GM12874 (cell line): ENCODE results near the gene LZTS2.

Source experiments
- TF ChIP-seq, protein P1 (sequence below): IDR thresholded peaks from 2 replicates; pipeline ENCODE4 v1.5.1; 2011; ENCODE audit warnings: low read depth, mild to moderate bottlenecking, control low read depth, low read length, moderate library complexity; ENCODE audit not compliant: insufficient read depth

LZTS2 gene

GRCh38 chr10:100968062-100968736 is 31.4 kb upstream of the LZTS2 start:
- TF ChIP-seq, protein P1, sequence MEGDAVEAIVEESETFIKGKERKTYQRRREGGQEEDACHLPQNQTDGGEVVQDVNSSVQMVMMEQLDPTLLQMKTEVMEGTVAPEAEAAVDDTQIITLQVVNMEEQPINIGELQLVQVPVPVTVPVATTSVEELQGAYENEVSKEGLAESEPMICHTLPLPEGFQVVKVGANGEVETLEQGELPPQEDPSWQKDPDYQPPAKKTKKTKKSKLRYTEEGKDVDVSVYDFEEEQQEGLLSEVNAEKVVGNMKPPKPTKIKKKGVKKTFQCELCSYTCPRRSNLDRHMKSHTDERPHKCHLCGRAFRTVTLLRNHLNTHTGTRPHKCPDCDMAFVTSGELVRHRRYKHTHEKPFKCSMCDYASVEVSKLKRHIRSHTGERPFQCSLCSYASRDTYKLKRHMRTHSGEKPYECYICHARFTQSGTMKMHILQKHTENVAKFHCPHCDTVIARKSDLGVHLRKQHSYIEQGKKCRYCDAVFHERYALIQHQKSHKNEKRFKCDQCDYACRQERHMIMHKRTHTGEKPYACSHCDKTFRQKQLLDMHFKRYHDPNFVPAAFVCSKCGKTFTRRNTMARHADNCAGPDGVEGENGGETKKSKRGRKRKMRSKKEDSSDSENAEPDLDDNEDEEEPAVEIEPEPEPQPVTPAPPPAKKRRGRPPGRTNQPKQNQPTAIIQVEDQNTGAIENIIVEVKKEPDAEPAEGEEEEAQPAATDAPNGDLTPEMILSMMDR, result no peak

DNA sequence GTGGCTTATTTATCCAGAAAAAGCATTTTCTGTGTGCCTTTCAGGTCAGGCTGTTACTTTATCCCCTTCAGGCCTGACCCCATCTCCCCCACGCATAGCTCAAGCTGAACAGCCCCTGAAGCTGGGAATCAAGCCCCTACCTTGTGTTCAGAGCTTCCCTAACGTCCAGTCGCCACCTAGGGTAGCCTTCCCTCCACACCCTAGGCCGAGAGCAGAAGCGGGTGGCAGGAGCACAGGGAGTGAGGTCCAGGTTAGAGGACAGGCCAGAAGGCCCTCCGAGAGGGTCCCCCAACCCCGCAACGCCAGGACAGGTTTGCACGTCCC is 30.8 kb upstream of the LZTS2 start:
- TF ChIP-seq, protein P1, result no peak

DNA sequence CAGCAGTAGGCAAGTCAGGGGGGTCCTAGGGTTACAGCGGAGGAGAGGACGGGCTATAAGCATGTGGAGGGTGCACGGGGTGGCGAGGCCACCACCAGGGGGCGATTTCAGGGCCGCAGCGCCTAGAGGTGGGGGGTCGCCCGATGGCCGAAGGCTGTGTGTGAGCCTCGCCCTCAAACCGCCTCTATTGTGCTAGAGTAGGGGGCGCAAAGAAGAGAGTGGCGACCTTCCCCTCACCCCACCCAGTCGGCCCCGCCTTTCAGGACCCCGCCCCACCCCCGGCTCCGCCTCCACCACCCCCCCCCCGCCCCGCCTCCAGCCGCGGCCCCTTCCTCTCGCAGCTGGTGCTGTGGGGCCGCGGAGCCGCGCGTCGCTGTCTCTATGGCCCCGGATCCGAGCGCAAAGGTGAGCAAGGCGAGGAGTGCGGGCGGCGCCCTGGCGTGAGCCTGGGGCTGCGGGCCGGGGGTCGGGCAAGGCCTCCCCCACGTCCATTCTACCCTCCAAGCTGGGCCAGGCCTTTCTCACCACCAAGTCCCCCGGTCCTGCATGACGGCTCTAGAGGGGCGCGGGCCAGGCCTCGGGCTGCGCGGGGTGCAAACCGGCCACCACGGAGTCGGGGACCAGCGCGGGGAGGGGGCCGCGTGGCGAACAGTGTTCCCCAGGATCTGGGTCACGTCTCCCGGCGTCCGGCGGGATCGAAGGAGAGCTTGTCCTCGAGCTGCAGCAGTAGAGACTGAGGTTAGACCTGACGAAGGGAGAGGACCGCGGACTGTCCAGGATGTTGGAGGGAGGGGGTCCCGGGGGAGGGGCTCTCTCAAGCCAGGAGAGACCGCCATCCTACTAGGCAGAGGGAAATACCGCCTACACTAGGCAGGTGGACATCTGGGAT is 30.2 kb upstream of the LZTS2 start, which contains the start of gene SEMA4G:
TSS of gene SEMA4G (plus strand) at position 318 of the 889 bp plus-strand sequence. CDS start 3,409 bp downstream, outside the sequence.
- TF ChIP-seq, protein P1, result peak; percentile 88

- TF ChIP-seq, protein P1, result no peak
Measured at GRCh38 chr10:100970076-100970913, 29.3 kb upstream of the LZTS2 start.

GRCh38 chr10:100970914-100971811 is 28.4 kb upstream of the LZTS2 start:
- TF ChIP-seq, protein P1, result no peak

DNA sequence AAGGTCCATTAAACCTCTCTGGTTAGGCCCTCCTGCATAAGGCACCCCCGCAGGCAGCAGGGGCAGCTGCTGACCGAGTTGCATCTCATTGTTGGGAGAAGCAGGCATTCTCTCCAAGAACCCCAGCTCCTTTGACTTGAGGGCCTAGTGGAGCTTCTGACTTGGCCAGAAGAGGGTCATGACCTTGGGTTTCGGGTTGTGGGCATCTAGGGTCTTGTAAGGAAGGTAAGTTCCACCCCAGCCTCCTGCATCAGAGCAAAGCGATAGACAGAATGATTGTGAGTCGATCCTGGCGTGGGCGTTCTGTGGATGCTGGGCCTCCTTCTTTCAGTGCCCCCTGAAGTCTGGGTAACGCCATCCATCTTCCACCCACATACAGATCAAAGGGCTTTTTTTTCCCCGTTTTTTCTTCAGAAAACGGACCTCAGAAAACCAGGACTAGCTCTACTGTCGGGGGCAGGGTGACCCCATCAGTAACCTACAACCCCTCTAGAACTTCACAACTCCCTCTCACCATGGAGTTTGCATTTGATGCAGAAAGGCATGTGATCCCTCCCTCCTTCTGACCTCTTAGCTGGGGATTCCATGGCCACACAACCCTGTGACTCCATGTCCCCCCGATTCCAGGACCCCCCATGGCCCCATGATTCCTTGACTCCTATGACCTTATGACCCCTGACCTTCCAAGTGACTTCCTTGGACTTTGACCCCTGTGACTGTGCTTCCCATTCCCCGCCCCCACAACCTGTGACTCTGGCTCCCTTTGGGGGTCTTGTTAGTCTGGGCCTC is 27.3 kb upstream of the LZTS2 start:
- TF ChIP-seq, protein P1, result no peak
